Mucosa of gallbladder (tissue), 1 donor: ENCODE results near the gene C17orf113. TPM values are rescaled to one million over a fixed set of nuclear protein-coding genes. Genes with fewer than 3 reads are reported as not detected.

Source experiments
- DNase-seq: peaks from one replicate; pipeline ENCODE4 v3.0.0-alpha.2; 2020; ENCODE audit warnings: low spot score
- total RNA-seq: library from RNA; stranded (reverse); gene quantifications from one replicate; pipeline ENCODE4 v1.2.1, GENCODE V29; 2021
- donor health status: DM: no; HTN: no; CAD: no.

Gene C17orf113
- total RNA-seq, 1 donor from 2014 or later = 1.6 TPM

DNA sequence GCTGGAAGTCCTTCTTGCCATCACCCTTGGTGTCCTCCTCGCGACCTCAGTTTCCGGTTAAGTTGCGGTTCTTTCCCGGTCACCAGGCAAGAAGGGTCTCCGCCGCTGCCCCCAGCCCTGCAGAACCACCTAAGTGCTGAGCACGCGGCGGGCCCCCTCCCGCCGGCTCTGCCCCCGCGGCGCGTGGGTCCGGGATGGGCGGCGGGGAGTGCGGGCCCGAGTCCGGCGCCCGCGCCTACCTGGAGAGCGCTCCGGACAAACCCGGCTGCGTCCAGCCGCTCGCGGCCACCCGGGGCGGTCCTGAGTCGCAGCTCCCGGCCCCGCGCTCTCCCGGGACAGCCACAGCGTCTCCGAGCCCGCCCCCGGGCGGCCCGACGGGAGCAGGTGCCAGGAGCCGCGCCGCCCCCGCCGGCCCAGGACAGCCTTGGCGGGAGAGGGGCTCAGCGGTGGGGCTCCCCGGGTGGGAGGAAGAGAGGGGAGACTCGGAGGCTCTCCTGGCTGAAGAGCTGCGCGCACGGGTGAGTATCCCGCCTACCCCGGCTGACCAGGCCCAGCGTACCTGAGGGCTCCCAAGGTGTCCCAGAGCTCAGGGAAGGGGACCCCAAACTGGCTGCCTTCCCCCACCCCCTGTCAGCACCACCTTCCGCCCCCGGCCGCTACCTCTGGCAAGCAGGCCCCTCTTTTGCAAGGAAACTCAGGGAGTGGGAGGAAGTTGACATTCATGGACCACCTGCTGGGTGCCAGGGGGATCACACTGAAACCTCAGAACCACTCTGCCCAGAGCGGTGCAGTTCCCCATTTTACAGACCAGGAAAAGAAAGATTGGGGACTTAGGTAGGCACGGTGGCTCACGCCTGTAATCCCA, 22.2 kb upstream of the C17orf113 start:
- no peak for DNase-seq

DNA sequence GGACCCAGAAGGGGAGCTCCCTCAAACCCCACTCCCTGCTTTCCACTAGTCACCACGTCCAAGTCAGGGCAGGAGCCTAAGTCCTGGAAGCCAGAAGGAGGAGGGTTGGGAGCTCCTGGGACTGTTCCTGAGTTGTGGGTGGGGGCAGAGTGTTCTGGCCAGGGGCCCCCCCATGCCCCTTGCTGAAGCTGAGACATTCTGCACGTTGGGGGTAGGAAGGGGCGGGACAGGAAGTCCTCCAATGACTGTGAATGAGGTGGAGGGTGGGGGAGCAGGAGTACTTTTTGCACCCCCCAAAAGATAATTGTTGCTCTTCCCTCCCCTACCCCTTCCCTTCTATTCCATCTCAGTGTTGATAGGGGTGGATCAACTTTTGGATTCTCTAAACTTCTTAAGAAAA, 21.4 kb upstream of the C17orf113 start:
- no peak for DNase-seq

DNA sequence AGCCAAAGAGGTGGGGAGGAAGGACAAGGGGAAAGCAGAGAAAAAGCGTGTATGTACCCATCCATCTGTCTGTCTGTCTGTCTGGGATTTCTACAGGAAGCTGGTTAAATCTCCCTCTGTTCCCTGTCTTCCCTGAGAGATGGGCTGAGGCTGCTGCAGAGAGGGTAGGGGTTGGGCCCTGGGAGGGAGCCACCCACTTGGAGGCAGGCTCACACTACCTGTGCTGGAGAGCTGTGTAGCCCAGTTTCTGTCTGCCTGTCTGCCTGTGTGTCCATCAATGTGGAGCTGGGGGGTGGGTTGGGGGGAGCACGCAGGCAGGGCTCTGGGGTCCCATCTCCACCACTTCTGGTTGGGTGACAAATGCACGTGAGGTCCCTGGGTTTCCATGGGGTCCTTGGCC, 18.6 kb upstream of the C17orf113 start:
- no peak for DNase-seq

DNA sequence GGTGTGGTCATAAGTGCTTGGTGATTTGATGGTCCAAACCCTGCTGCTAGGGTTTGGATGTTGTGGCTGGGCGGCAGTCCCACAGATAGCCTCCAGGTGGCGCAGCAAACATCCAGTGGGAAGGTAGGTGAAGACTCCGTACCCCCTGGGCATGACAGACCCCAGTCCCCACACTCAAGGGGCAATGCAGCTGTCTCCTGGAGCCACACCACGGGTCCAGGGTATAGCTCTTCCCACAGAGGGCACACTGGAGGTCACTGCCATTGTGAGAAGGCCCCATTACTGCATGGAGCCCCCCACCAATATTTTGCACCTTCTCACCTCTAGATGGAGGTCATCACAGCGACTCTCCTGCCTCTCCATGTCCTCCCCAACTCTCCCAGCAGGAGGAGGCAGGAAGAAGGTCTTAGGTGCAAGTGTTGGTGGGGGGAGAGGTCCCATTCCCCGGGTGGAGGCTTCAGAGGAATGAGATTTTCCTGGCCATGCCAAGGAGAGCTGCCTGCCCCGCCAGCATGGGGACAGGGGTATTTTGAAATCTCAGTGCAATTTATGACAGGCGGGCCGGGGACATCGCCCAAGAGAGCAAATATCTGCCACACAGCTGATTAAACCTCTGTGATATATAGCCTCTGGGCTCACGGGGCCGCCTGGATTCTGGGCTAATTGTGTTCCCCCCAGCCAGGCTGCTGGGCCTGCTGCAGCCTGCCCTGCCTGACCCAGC, 17.1 kb upstream of the C17orf113 start:
- peak; percentile 54 for DNase-seq

DNA sequence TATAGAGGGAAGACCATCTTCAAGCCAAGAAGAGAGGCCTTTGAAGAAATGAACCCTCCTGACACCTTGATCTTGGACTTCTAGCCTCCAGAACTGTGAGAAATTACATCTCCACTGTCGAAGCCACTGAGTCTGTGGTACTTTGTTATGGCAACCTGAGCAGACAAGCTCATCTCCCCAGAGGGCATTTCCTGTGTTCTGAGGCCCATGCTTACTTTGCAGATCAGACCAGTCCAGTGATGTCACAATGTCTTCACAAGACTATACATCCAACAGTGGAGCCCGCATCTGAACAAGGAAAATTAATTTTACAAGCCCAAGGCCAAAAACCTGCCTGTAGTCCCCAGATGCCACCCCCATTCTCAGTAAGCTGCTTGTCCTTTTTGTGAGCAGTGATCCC, 14.8 kb upstream of the C17orf113 start:
- DNase-seq = no peak

DNA sequence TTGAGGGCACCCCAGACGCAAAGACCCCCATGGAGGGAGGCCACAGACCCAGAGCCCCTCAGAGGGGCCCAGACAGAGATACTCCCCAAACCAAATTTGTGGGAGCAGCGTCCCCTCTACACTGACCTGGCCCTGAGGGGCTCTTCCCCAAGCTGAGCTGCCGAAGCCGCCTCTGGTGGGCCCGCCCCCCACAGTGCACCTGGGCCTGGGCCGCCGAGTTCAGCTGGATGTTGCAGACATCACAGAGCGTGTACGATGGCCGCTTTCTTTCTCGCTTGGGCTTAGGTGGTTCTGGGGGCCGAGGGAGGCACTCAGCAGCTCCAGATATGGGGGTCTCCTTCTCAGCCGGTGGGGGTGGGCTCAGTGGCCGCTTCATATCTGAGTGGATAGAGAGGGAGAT, 12.3 kb upstream of the C17orf113 start:
- no peak for DNase-seq

DNA sequence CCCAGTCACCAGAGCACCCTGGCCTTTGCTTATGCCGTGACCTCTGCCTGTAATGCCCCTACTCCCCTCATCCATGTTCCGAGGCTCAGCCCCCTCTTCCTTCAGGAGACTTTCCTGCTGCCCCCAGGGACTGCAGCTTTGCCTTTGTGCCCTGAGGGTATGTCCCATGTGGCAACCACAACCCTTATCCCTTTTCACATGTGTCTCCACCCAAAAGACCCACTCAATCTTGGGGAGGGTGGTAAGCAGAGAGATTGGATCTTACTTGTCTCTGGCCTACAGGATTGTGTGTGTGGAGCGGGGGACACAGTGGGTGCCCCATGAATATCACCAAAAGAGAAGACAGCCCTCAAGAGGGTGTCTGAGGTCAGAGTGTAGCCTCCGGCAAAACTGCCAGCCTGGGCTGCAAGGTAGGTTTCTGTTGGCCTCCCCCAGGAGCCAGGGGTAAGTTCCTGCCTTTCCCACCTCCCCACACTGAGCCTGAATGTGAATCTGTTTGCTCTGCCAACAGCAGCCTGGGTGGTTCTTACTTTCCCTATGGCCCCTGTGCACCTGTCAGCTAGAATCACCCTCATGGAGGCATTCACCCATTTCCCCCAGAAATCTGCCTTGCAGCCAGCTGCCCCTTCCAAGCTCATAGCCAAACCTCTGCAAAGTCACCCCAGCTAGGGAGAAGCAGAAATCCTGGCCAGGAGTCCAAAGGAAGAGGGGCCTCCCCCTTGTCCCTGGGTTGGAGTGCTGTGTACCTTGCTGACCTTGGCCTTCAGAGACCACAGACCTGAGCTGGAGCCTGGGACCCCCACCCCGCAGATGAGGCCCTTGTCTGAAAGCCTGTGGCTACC, 11.5 kb upstream of the C17orf113 start:
- DNase-seq = no peak

DNA sequence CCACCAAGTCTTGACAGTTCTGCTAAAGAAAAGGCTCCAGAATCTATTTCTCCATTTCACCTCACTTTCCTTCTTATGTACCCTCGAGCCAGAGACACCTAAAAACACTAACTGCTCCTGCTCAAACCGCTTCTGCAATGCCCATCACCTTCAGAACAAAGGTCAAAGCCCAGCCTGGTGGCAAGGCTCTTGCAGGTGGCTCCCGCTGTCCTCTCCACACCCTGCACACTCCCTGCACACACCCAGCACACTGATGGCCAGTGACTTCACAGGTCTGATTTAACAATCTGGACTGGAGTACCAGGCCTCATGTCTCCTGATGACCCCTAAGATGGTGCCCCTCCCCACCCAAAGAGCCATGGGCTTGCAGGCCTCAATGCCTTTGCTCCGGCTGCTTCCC, 9.8 kb upstream of the C17orf113 start:
- no peak for DNase-seq

DNA sequence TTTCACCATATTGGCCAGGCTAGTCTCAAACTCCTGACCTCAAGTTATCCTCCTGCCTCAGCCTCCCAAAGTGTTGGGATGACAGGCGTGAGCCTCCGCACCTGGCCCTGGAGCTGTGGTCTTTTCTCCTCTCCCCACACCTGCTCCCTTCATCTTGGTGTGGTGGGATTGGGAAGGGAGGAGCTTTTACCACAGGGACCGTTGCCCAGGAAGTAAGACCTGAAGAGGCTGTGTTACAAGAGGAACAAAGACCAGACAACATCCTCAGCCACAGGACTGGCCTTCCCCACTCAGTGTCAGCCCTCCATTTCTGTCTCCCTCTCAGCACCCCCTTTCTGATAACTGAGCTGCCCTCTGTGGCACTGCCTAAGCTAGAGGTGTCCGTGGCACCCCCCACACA, 9.4 kb upstream of the C17orf113 start:
- DNase-seq = no peak

DNA sequence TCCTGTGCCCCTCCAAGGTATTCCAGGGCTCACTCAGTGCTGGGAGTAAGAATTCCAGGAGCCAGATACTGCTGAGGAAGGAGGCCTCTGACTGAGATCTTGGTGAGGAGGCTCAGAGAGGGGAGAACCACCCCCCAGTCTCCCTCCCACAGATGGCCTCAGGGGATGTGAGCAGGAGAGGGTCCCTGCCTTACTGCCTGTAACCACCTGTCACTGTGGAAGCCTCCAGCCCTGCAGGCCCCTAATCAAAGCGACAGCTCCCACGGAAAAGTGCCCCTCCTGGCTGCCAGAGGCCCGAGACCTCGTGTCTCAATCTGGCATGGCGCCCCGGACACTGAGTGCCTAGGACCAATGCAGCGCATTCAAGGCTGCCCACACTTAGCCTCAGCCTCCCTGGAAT, 7.7 kb upstream of the C17orf113 start:
- DNase-seq = no peak

DNA sequence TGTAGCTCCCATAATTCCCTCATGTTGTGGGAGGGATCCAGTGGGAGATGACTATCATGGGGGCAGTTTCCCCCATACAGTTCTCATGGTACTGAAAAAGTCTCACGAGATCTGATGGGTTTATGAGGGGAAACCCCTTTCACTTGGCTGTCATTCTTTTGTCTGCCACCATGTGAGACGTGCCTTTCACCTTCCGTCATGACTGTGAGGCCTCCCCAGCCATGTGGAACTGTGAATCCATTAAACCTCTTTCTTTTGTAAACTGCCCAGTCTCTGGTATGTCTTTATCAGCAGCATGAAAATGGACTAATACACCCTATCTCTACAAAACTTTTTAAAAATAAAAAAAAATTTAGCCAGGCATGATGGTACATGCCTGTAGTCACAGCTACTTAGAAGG, 6.2 kb upstream of the C17orf113 start:
- DNase-seq = no peak

DNA sequence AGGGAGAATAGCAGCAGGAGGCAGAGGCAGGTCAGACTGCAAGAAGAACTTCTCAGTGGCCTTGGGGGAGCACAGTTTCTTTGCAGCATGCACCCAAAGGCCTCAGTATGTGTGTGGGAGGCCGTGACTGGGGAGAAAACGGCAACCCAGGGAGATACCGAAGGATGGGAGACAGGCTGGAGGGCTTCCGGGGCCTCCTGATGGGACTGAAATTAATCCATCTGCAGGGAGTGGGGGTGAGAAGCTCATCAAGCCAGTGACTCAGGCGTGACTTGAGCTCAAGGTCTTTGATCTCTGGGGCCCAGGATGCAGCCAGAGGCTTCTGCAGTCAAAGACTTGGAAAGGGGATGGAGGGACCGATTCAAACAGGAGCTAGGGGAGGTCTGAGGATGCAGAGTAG, 5.1 kb upstream of the C17orf113 start:
- no peak for DNase-seq

DNA sequence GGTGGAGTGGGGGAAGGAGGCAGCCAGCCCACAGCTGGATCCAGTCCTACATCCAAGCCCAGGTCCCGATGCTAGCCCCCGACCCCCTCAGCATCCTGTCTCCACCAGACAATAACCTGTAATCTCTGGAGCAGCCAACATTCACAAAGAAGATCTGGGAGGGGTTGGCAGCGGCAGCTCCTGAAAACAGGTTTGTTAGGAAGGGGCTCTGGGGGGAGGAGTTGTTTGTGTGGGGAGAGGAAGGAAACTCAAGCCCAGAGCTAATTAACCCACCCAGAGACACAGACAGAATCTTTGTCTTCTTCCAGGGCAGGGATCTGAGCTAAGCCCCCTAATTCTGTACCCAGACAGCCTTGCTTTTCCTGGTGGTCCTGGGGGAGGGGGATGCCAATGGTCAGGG, 4.6 kb upstream of the C17orf113 start:
- no peak for DNase-seq

DNA sequence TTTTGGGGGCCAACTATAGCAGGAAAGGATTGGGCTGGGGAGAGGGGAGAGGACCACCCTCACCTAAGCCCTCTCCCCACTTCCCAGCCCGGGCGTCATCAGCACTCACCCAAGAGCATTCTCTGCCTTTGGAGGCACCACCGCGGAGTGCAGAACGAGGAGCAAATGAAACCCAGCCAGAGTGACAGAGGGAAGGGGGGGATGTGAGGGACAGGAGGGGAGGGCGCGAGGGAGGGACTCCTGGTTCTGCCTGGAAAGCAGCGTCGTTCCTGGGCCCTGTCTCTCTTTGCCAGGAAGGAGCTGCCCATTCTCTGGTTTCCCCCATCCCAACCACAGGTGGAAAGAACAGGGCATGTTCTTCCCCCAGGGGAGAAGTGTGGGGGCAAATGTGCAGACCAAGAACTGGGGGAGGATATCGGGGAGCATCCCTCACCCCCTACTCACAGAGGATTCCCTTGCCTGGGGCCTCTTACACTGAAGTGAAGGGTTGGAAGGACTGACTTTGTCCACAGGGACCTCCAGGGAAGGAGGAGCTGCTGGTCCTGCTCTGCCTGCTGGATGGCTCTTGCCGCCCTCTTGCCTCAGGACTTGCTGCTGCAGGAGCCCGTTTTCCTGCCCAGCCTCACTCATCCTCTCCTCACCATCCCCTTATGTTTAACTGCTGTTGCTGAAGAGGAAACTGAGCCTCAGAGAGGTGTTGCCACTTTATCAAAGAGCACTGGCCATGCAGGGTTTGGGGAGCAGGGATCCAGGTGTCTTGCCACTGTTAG, 3.5 kb upstream of the C17orf113 start:
- no peak for DNase-seq

DNA sequence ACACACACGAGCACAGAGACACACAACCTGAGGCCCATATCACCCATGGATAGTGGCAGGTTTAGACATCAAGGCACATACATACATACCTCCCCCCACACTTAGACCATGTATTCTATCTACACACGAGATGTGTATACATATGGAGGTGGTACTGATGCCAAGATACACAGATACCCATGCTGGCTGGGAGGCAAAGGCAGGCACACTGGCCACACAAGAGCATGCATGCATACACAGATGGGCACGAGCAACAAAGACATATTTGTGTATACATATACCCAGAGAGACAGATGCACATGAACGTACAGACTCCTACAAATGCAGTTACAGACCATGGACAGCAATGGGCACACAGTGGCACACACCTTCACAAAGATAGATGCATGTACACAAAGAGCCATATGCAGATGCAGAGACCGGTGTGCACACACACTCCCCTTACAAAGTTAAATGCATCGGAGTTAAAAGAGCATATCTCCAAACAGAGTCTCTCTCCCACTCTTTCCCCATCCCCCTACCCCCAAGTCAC, 2.0 kb upstream of the C17orf113 start:
- DNase-seq = no peak

DNA sequence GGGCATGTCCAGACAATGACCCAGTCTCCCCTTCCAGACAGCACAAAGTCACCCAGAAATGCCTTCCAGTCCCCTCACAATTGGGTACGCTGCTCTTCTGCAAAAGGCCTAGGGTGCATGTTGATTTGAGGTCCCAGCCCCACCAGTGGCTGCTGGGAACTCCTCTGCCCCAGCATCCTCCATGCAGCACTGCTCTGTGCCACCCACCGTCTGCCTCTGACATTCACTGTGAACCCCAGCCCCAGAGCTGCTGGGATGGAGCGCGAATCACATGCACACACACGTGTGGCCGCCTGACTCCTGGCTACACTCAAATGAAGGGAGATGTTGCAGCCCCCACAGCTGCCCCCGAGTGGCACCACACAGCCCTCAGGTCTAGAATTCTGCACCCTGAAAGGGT, 1.2 kb upstream of the C17orf113 start:
- no peak for DNase-seq

DNA sequence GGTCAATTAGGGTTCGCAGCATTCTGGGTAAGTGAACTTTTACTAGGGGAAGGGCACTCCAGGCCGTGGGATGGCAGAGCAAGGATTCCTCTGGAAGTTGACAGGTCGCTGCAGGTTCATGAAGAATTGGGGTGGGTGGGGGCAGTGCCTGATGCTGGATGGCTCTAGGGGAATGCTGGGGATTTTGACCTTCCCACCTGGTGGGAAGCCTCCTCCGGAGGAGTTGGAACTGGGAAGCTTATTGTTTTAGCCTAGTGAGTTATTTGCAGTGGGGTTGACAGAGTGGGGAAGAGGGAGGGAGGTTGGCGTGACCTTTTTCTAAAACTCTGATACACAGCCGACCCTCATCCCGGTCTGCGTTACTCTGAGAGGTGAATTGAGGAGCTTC, 606 bp upstream of the C17orf113 start:
- no peak for DNase-seq

DNA sequence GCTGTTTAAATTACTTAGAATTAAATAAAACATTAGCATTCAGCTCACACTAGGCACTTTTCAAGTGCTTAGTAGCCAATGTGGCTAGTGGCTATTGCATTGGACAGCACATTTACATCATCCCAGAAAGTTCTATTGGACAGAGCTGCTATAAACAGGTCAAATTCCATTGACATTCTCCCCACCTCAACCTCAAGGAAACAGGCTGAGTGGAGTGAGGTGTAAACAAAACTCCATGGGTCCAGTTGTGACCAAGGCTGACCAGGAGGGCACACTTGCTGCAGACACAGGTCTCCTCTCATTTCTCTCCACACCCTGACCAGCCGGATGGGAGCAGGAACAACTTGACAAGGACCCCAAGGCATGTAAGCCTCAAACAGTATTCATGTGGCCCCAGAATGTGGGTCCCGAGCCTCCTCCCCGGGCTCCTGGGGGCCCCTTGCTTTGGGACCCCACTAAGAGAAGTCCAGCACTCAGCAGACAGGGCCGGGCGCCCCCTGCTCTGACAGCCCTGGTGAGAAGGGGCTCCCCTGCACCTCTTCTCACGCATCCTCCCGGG, 488 bp downstream of the C17orf113 start:
- no peak for DNase-seq

DNA sequence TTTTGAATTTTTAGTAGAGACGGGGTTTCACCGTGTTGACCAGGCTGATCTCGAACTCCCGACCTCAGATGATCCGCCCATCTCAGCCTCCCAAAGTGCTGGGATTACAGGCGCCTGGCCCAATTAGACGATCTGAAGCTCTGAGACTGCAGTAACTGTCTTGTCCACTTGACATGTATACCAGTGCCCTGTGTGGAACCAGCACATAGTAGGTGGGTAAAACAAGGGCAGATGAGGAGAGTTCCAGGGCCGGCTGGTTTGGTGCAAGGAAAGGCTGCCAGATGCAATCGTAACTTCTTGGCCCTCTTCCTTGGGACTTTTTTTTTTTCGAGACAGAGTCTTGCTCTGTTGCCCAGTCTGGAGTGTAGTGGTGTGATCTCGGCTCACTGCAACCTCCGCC, 3.1 kb downstream of the C17orf113 start:
- no peak for DNase-seq

DNA sequence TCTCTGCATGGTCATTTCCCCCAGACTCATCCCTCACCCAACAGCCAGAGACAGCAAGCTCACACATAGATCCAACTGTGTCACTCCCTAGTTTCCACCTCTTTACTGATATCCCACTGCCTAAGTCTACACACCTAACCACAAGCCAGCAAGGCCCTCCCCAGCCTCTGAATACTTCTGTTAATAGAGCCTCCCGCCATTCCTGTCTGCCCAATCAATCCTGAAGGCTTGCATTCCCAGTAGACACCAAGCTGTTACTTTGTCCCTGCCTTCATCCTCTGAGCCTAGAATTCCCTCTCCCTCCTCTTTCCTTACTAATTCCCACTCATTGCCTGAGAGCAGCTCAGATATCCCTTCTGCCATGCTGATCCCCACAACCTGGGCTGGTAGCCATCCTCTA, 4.7 kb downstream of the C17orf113 start:
- no peak for DNase-seq
